ENCODE results near the gene NDUFAF5.

GRCh38 chr20:13822459-13822858 lies 37.6 kb downstream of the NDUFAF5 start:
- TF ChIP-seq POLR2AphosphoS5 (IDR thresholded peaks at IDR 0.05) (no peak), CTCF (IDR thresholded peaks at IDR 0.05) (no peak), POLR2A (IDR thresholded peaks at IDR 0.05) (no peak)

All from transverse colon (tissue), 4 donors.